Loucy (cell line): ENCODE data around the gene NAV1.

ENCODE experiments used
- EZH2phosphoT487 ChIP-seq: fragments of 200-600 bp; IDR thresholded peaks from 2 replicates; pipeline ENCODE4 v1.6.1; 2018; ENCODE audit warnings: antibody characterized with exemption, mild to moderate bottlenecking, moderate library complexity, borderline replicate concordance
- TF ChIP-seq, protein P1 (sequence below): fragments of 200-600 bp; sonication (generic); conservative IDR thresholded peaks from 2 replicates; pipeline ENCODE4 v1.5.1; 2014; ENCODE audit warnings: mild to moderate bottlenecking, antibody characterized with exemption, low read length

- TF ChIP-seq, protein P1, sequence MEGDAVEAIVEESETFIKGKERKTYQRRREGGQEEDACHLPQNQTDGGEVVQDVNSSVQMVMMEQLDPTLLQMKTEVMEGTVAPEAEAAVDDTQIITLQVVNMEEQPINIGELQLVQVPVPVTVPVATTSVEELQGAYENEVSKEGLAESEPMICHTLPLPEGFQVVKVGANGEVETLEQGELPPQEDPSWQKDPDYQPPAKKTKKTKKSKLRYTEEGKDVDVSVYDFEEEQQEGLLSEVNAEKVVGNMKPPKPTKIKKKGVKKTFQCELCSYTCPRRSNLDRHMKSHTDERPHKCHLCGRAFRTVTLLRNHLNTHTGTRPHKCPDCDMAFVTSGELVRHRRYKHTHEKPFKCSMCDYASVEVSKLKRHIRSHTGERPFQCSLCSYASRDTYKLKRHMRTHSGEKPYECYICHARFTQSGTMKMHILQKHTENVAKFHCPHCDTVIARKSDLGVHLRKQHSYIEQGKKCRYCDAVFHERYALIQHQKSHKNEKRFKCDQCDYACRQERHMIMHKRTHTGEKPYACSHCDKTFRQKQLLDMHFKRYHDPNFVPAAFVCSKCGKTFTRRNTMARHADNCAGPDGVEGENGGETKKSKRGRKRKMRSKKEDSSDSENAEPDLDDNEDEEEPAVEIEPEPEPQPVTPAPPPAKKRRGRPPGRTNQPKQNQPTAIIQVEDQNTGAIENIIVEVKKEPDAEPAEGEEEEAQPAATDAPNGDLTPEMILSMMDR, result no peak
- no peak for TF ChIP-seq EZH2phosphoT487
Observed at GRCh38 chr1:201575912-201576311, 37.0 kb downstream of the NAV1 start.
